Pancreas (tissue), 10 donors: ENCODE results near the gene FARP1. TPM values are rescaled to one million over a fixed set of nuclear protein-coding genes. Genes with fewer than 3 reads are reported as not detected.
"Not testable (repeated sequence)": the region's sequence is repeated elsewhere in the genome, so short reads cannot be mapped to it uniquely, and the experiment has no call there.

ENCODE experiments used
- ATAC-seq, 4 donors: fragments of 200-7000 bp; cut with Tn5 transposase; one replicate each; pipeline versions ENCODE4 v1.8.0 to v1.9.1; 2020; ENCODE audit warnings: mild to moderate bottlenecking in 4 of 4, moderate library complexity in 4 of 4
- DNase-seq, 6 donors: peaks; one replicate each; pipeline ENCODE4 v3.0.0-alpha.2; 2020
- FAIRE-seq: peaks from 2 replicates; lab custom pipeline; 2012; peaks lifted over from hg19 to GRCh38; lab: Jason Lieb, UNC
- H3K27ac ChIP-seq, 4 donors: fragments of 200-600 bp; sonication (generic); 1 replicate in 3 of 4; 2 replicates in 1 of 4; pipeline versions ENCODE4 v1.5.0 to v1.8.0; 2020
- H3K27me3 ChIP-seq, 4 donors: fragments of 200-600 bp; one replicate each; pipeline ENCODE4 v1.8.0; 2021
- H3K36me3 ChIP-seq, 3 donors: fragments of 200-600 bp; sonication (generic) in 1 of 3; one replicate each; pipeline versions ENCODE4 v1.5.0 to v1.8.0; 2020 to 2021
- H3K4me1 ChIP-seq, 3 donors: fragments of 200-600 bp; one replicate each; pipeline ENCODE4 v1.8.0; 2021
- H3K4me3 ChIP-seq, 4 donors: fragments of 200-600 bp; sonication (generic) in 2 of 4; one replicate each; pipeline versions ENCODE4 v1.5.0 to v1.8.0; 2020 to 2021
- H3K9me3 ChIP-seq, 4 donors: fragments of 200-600 bp; one replicate each; pipeline ENCODE4 v1.8.0; 2021
- WGBS, 2 donors: extraction: QIAGEN DNeasy Blood & Tissue Kit; methylation state at CpG; one replicate each; pipeline ENCODE4 v1.1.7; 2013; 5-methylcytosine and 5-hydroxymethylcytosine counted together
- intact Hi-C, 3 donors: fragments of 100-400 bp; cut with DNase I; formaldehyde crosslinking; loops; one replicate each; pipeline versions ENCODE4 v1.11.1 to v1.14.2; 2022
- polyA plus RNA-seq, 2 donors: library from polyadenylated mRNA; stranded (reverse); fragments of 200-250 nt; gene quantifications; one replicate each; pipeline ENCODE4 v1.2.3, GENCODE V29; 2013
- total RNA-seq, 6 donors: library from RNA; stranded (reverse); fragmentation: NEBNext Ultra II Directional in 4 of 6; extraction: Animal tissue kit (Norgen Biotek cat#: 25700) in 4 of 6; gene quantifications; one replicate each; pipeline versions ENCODE4 v1.2.1 to v1.2.4, GENCODE V29; 2021 to 2023
- TF ChIP-seq, protein P1 (sequence below), 4 donors: fragments of 200-600 bp; sonication (generic) in 3 of 4; IDR thresholded peaks; one replicate each; pipeline versions ENCODE4 v1.5.0 to v1.8.0; 2021; ENCODE audit warnings: antibody characterized with exemption in 4 of 4
- donor health status: healthy with polysubstance abuse.
- donor health status: DM: no; HTN: no; CAD: no; lungs with moderate emphysema.
- donor health status: DM: no; HTN: no; CAD: no.
- donor health status: control.
- donor health status: control.
- donor health status: Bipolar disorder and iron deficiency.
- donor health status: DM: yes; HTN: yes; CAD: no.
- donor health status: DM: no; HTN: no; CAD: no.
- donor health status: DM: no; HTN: no; CAD: no.
- donor health status: DM: yes; HTN: yes; CAD: no.

The FARP1 gene
- total and polyA plus RNA-seq, 8 donors: 30.8 to 95.1 (median 56.0) TPM

DNA sequence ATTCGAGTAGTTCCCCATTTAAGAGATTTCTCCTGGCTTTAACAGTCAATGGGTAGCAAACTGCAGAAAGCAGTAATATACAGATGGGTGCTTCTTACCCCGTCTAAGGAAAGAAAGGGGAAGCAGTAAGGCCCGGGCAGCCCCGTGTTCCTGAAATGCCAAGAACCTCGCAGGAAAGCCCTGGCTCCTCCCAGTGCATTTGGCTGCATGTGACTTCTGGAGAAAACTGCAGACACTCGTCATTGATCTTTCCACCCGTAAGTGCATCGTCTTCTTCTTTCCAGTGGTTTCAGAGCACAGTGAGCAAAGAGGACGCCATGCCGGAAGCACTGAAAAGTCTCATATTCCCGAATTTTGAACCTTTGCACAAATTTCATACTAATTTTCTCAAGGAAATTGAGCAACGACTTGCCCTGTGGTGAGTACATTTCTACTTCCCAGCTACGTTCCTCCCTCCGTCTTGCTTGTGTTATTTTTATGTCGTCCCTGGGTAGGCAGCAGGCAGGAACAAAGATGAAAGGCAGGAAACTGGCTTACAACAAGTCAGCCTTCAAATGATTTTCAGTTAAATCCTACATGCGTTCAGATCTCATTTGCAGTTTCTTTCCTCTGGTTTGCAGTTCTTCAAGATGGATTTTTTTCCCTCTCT is 268.8 kb downstream of the FARP1 start:
- TF ChIP-seq, protein P1, sequence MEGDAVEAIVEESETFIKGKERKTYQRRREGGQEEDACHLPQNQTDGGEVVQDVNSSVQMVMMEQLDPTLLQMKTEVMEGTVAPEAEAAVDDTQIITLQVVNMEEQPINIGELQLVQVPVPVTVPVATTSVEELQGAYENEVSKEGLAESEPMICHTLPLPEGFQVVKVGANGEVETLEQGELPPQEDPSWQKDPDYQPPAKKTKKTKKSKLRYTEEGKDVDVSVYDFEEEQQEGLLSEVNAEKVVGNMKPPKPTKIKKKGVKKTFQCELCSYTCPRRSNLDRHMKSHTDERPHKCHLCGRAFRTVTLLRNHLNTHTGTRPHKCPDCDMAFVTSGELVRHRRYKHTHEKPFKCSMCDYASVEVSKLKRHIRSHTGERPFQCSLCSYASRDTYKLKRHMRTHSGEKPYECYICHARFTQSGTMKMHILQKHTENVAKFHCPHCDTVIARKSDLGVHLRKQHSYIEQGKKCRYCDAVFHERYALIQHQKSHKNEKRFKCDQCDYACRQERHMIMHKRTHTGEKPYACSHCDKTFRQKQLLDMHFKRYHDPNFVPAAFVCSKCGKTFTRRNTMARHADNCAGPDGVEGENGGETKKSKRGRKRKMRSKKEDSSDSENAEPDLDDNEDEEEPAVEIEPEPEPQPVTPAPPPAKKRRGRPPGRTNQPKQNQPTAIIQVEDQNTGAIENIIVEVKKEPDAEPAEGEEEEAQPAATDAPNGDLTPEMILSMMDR (IDR thresholded peaks at IDR 0.05): no peak
- peak in 2 of 4 donors; percentile 17 to 20 for ATAC-seq
- FAIRE-seq: no peak
- Histone ChIP-seq H3K4me1 (peaks cover 11 to 25% (median 17%) of the 10 kb centered on the region in 3 donors), H3K27me3 (no peaks in the 10 kb centered on the region), H3K4me3 (peak overlapping the region in 1 of 4 donors; percentile 22), H3K36me3 (peaks cover 0 to 6% (median 0%) of the 10 kb centered on the region in 3 donors), H3K9me3 (no peaks in the 10 kb centered on the region), H3K27ac (peak overlapping the region in 2 of 4 donors; percentile 35 to 57)
- WGBS, 2 donors: 48 to 69% methylated on average over 16 of the region's 16 CpGs
- peak in 1 of 6 donors; percentile 48 for DNase-seq
- intact Hi-C loops: no loop called here

DNA sequence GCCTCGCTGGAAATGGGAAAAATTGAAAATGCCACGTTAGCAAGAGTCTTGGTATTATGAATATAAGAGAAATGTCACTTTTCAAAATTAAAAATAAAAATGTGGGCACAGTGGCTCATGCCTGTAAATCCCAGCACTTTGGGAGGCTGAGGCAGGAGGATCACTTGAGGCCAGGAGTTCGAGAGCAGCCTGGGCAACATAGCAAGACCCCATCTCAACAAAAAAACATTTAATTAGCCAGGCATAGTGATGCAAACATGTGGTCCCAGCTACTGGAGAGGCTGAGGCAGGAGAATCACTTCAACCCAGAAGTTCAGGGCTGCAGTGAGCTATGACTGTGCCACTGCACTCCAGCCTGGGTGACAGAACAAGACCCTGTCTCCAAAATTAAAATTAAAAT is 270.4 kb downstream of the FARP1 start:
- H3K27ac ChIP-seq, H3K36me3 ChIP-seq, DNase-seq, intact Hi-C loops, FAIRE-seq, H3K27me3 ChIP-seq, H3K9me3 ChIP-seq, ATAC-seq: not testable (repeated sequence)
- Histone ChIP-seq H3K4me3 (peak overlapping the region in 1 of 4 donors; percentile 11), H3K4me1 (peaks cover 24 to 40% (median 32%) of the 10 kb centered on the region in 3 donors)
- 81 to 90% methylated on average over 3 of the region's 3 CpGs for WGBS, 2 donors

DNA sequence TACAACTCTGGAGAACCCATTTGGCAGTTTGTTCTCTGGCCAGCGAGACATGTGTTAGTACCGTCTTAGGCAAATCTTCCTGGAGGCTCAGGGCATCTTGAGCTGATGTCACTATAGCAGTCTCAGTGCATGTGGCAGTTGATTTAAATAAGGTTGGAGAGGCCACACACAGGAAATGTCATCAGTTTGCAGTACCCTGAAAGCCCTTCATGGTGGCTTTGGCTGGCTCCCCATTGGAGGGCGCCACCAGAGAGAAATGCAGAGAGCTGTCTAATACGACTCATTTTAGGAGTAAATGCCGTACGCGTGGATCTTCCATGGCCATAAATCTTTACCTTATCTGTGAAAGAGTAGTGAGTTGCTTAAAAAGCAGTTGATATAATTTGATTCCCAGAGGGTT is 270.9 kb downstream of the FARP1 start:
- intact Hi-C loops: no loop called here
- WGBS, 2 donors: 81 to 94% methylated on average over 7 of the region's 7 CpGs
- ATAC-seq (no peak), FAIRE-seq (no peak), DNase-seq (no peak)
- no peaks in the 10 kb centered on the region for H3K27me3 ChIP-seq
- H3K4me3 ChIP-seq: peak overlapping the region in 1 of 4 donors; percentile 11
- TF ChIP-seq, protein P1 (IDR thresholded peaks at IDR 0.05): no peak
- H3K36me3 ChIP-seq: peaks cover 0 to 6% (median 0%) of the 10 kb centered on the region in 3 donors
- no peaks in the 10 kb centered on the region for H3K9me3 ChIP-seq
- H3K4me1 ChIP-seq: peaks cover 24 to 42% (median 37%) of the 10 kb centered on the region in 3 donors
- no peak overlapping the region for H3K27ac ChIP-seq

DNA sequence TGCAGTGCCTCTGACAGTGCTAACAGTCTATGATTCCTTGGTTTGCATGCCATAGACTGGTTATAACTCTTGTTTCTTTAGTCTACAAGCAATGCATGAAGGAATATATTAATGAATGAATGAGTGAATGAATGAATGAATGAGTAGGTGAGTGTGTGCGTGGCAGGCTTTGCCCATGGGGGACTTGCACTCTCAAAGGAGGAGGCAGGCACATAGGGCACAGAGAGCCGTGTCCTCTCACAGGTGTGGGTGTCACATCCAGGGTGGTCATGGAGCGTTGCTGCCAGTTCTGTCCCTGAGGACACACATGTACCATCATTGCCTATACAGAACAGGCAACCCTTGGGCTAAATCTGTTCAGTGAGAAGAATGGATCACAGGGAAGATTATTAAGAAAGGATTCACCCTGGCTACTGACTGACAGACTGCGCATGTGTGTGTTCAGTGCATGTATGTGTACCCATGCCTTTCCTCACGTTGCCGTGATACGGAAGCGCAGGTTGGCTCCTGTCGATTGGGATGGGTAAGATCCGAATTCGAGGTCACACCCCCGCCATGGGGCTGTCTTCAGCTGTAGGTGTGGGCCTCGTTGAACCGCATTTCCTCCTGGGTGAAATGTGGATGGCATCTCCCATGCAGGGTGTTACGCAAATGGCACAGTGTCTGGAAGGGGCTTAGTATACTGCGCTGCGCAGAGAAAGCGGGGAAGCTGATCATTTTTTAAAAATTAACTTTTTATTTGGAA is 272.6 kb downstream of the FARP1 start:
- intact Hi-C loops: no loop called here
- ATAC-seq (no peak), DNase-seq (peak in 1 of 6 donors; percentile 21), FAIRE-seq (no peak)
- Histone ChIP-seq H3K36me3 (peaks cover 0 to 6% (median 0%) of the 10 kb centered on the region in 3 donors), H3K27ac (peak overlapping the region in 3 of 4 donors; percentile 13 to 73 (median 60)), H3K9me3 (no peaks in the 10 kb centered on the region), H3K4me1 (peaks cover 24 to 47% (median 42%) of the 10 kb centered on the region in 3 donors), H3K27me3 (no peaks in the 10 kb centered on the region), H3K4me3 (no peak overlapping the region)
- WGBS, 2 donors: 81 to 82% methylated on average over 18 of the region's 18 CpGs
- TF ChIP-seq, protein P1 (IDR thresholded peaks at IDR 0.05): no peak

DNA sequence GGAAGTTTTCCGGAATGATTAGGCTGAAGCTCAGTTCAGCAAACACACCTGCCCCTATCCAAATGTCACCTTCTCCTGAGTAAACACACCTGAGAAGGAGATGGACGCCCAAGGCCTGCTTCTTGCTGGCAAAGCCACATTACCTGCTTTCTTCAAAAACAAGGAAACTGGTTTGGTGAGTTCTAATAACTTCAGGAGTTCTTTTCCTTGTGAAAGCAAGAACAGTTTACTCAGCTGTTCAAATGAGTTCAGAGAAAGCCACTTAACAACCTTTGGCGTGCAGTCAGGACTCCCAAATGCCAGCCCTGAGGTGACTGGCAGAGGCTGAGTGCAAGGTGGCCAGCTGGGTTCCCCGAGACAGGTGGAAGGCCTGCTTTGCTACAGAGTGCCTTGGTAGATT is 273.5 kb downstream of the FARP1 start:
- peaks cover 0 to 6% (median 0%) of the 10 kb centered on the region in 3 donors for H3K36me3 ChIP-seq

More for the DNA sequence above, 273.5 kb downstream of the FARP1 start:
- ATAC-seq (peak; percentile 86 to 93 (median 92)), FAIRE-seq (peak; percentile 39), DNase-seq (peak; percentile 74 to 94 (median 93))
- TF ChIP-seq, protein P1 (IDR thresholded peaks at IDR 0.05): no peak
- intact Hi-C loops: no loop called here
- peak overlapping the region; percentile 48 to 73 (median 56) for H3K27ac ChIP-seq
- WGBS, 2 donors: 11 to 13% methylated on average over 4 of the region's 4 CpGs
- H3K9me3 ChIP-seq: no peaks in the 10 kb centered on the region
- H3K27me3 ChIP-seq: no peaks in the 10 kb centered on the region
- no peak overlapping the region for H3K4me3 ChIP-seq
- peaks cover 24 to 47% (median 42%) of the 10 kb centered on the region in 3 donors for H3K4me1 ChIP-seq
